AG09309 (cell line): Measurements from ENCODE around the gene ZNF185.
"Not testable (repeated sequence)": the region's sequence is repeated elsewhere in the genome, so short reads cannot be mapped to it uniquely, and the experiment has no call there.

Experiments used
- DNase-seq: peaks from one replicate; pipeline ENCODE4 v3.0.0-alpha.2; 2010; ENCODE audit warnings: low read depth
- H3K4me3 ChIP-seq: 2 replicates; pipeline ENCODE4 v1.5.1; 2011; ENCODE audit warnings: mild to moderate bottlenecking, low read depth, low read length, moderate library complexity; ENCODE audit not compliant: control insufficient read depth
- CTCF ChIP-seq: IDR thresholded peaks from 2 replicates; pipeline ENCODE4 v1.5.1; 2011; ENCODE audit warnings: mild to moderate bottlenecking, low read depth, low read length, inconsistent platforms; ENCODE audit not compliant: insufficient read depth, control insufficient read depth; ENCODE audit errors: missing control alignments

Gene ZNF185

DNA sequence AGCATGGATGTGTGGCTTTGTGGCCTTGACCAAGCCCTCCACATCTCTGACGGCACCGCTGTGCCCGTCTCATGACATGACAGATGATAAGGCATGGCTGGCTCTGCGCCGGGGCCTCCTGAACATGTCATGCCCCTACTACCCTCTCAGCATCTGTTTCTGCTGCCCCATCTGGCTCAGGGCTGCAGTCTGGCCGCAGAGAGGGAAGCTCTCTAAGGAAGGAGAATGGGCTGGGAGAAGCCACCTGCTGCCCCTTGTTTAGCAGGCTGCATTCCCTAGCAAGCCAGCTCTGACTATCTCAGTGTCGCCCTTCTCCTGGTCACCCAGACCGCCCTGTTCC is 7.2 kb downstream of the ZNF185 start:
- TF ChIP-seq CTCF = no peak
- H3K4me3 ChIP-seq = no peak overlapping the region
- DNase-seq = no peak

GRCh38 chrX:152907084-152907651 is 9.3 kb downstream of the ZNF185 start:
- no peak for DNase-seq
- no peak for TF ChIP-seq CTCF
- no peak overlapping the region for H3K4me3 ChIP-seq

- no peak for DNase-seq
- no peak for TF ChIP-seq CTCF
- H3K4me3 ChIP-seq = no peak overlapping the region
Measured at GRCh38 chrX:152908486-152908885, 10.6 kb downstream of the ZNF185 start.

DNA sequence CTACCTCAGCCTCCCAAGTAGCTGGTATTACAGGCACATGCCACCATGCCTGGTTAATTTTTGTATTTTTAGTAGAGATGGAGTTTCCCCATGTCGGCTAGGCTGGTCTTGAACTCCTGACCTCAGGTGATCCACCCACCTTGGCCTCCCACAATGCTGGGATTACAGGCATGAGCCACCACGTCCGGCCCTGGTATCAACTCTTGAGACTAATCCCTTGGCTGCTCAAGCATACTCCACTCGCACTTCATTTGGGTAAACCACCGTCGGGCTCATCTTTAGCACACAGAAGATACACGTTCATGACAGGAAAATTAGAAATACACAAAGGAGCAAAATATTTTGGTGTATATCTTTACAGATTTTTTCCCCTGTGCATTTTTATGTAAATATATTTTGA is 12.2 kb downstream of the ZNF185 start:
- not testable (repeated sequence) for DNase-seq, H3K4me3 ChIP-seq

- DNase-seq = no peak
- no peak overlapping the region for H3K4me3 ChIP-seq
- TF ChIP-seq CTCF = no peak
Measured at GRCh38 chrX:152912106-152912505, 14.2 kb downstream of the ZNF185 start.

- DNase-seq = no peak
- H3K4me3 ChIP-seq = no peak overlapping the region
- no peak for TF ChIP-seq CTCF
Measured at GRCh38 chrX:152912641-152913040, 14.8 kb downstream of the ZNF185 start.

DNA sequence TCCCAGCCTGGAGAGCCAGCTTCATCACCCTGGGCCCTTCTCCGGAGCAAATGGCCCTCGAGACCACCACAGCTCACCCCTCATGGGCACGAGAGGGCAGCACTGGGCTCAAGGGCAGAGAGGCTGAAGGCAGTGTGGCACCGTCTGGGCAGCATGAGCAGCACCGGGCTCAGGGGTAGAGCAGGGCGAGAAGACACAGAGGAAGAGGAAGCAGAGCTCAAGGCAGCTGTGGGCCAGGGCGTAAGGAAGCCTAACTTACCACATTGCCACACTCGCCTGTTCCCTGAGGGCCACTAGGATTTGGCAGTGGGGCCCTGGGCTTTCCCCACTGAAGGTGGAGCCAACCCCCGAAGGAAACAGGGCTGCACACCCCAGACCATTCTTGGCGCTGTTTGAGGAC is 15.5 kb downstream of the ZNF185 start:
- TF ChIP-seq CTCF = no peak
- DNase-seq = no peak
- no peak overlapping the region for H3K4me3 ChIP-seq
